Adipocyte (in vitro differentiated cells): ENCODE measurements around the gene CD36.

Experiments
- DNase-seq: peaks from one replicate; pipeline ENCODE4 v3.0.0-alpha.2; 2015; ENCODE audit warnings: low read depth
- H3K27me3 ChIP-seq: replicated peaks from 2 replicates; pipeline ENCODE4 v1.7.0; 2013; ENCODE audit warnings: mild to moderate bottlenecking, low read length, moderate library complexity; ENCODE audit not compliant: control insufficient read depth, insufficient read depth
- H3K36me3 ChIP-seq: 2 replicates; pipeline ENCODE4 v1.7.0; 2013; ENCODE audit warnings: low read length, mild to moderate bottlenecking, moderate library complexity; ENCODE audit not compliant: control insufficient read depth, insufficient read depth, severe bottlenecking
- H3K4me1 ChIP-seq: 2 replicates; pipeline ENCODE4 v1.7.0; 2013; ENCODE audit warnings: mild to moderate bottlenecking, low read length, moderate library complexity; ENCODE audit not compliant: control insufficient read depth, insufficient read depth
- H3K4me3 ChIP-seq: 2 replicates; pipeline ENCODE4 v1.7.0; 2013; ENCODE audit warnings: mild to moderate bottlenecking, low read length, moderate library complexity
- H3K9ac ChIP-seq: 2 replicates; pipeline ENCODE4 v1.7.0; 2013; ENCODE audit warnings: mild to moderate bottlenecking, low read length, moderate library complexity
- H3K9me3 ChIP-seq: 2 replicates; pipeline ENCODE4 v1.7.0; 2013; ENCODE audit warnings: mild to moderate bottlenecking, low read length, moderate library complexity; ENCODE audit not compliant: control insufficient read depth

CD36 gene

GRCh38 chr7:80608336-80608735 is 30.1 kb upstream of the CD36 start:
- Histone ChIP-seq H3K4me1 (peaks cover 31% of the 10 kb centered on the region), H3K9ac (no peak overlapping the region), H3K27me3 (no peaks in the 10 kb centered on the region), H3K9me3 (no peaks in the 10 kb centered on the region), H3K4me3 (no peak overlapping the region), H3K36me3 (no peaks in the 10 kb centered on the region)
- no peak for DNase-seq

GRCh38 chr7:80609751-80610150 is 28.7 kb upstream of the CD36 start:
- Histone ChIP-seq H3K27me3 (no peaks in the 10 kb centered on the region), H3K4me1 (peaks cover 40% of the 10 kb centered on the region), H3K36me3 (no peaks in the 10 kb centered on the region), H3K9me3 (no peaks in the 10 kb centered on the region), H3K4me3 (no peak overlapping the region), H3K9ac (no peak overlapping the region)
- no peak for DNase-seq

GRCh38 chr7:80611353-80611752 is 27.1 kb upstream of the CD36 start:
- no peaks in the 10 kb centered on the region for H3K9me3 ChIP-seq

GRCh38 chr7:80611779-80612178 is 26.7 kb upstream of the CD36 start:
- Histone ChIP-seq H3K4me1 (peaks cover 55% of the 10 kb centered on the region), H3K9me3 (no peaks in the 10 kb centered on the region), H3K9ac (peak overlapping the region; percentile 3), H3K36me3 (no peaks in the 10 kb centered on the region), H3K27me3 (no peaks in the 10 kb centered on the region), H3K4me3 (no peak overlapping the region)
- DNase-seq: peak; percentile 48

More at GRCh38 chr7:80611353-80611752, 27.1 kb upstream of the CD36 start:
- Histone ChIP-seq H3K27me3 (no peaks in the 10 kb centered on the region), H3K36me3 (no peaks in the 10 kb centered on the region), H3K4me1 (peaks cover 55% of the 10 kb centered on the region), H3K9ac (peak overlapping the region; percentile 3), H3K4me3 (no peak overlapping the region)
- DNase-seq: no peak

GRCh38 chr7:80612880-80613279 is 25.6 kb upstream of the CD36 start:
- no peak for DNase-seq
- peaks cover 55% of the 10 kb centered on the region for H3K4me1 ChIP-seq
- H3K27me3 ChIP-seq: no peaks in the 10 kb centered on the region
- no peaks in the 10 kb centered on the region for H3K36me3 ChIP-seq
- H3K9ac ChIP-seq: peak overlapping the region; percentile 78
- no peaks in the 10 kb centered on the region for H3K9me3 ChIP-seq
- H3K4me3 ChIP-seq: no peak overlapping the region

- DNase-seq: no peak
- Histone ChIP-seq H3K27me3 (no peaks in the 10 kb centered on the region), H3K4me1 (peaks cover 55% of the 10 kb centered on the region), H3K4me3 (no peak overlapping the region), H3K9me3 (peaks cover 2% of the 10 kb centered on the region), H3K9ac (peak overlapping the region; percentile 78), H3K36me3 (no peaks in the 10 kb centered on the region)
Observed at GRCh38 chr7:80613519-80613918, 24.9 kb upstream of the CD36 start.

GRCh38 chr7:80614851-80615271 is 23.6 kb upstream of the CD36 start:
- Histone ChIP-seq H3K27me3 (no peaks in the 10 kb centered on the region), H3K9ac (peak overlapping the region; percentile 78), H3K4me3 (peak overlapping the region; percentile 56), H3K36me3 (no peaks in the 10 kb centered on the region), H3K4me1 (peaks cover 51% of the 10 kb centered on the region), H3K9me3 (peaks cover 12% of the 10 kb centered on the region)
- no peak for DNase-seq

- peaks cover 47% of the 10 kb centered on the region for H3K4me1 ChIP-seq
- H3K9me3 ChIP-seq: peaks cover 12% of the 10 kb centered on the region
- H3K9ac ChIP-seq: no peak overlapping the region
- H3K4me3 ChIP-seq: no peak overlapping the region
- H3K36me3 ChIP-seq: no peaks in the 10 kb centered on the region
- H3K27me3 ChIP-seq: no peaks in the 10 kb centered on the region
- no peak for DNase-seq
Observed at GRCh38 chr7:80618096-80618495, 20.3 kb upstream of the CD36 start.

GRCh38 chr7:80619741-80620140 is 18.7 kb upstream of the CD36 start:
- H3K27me3 ChIP-seq: no peaks in the 10 kb centered on the region
- H3K9ac ChIP-seq: no peak overlapping the region
- H3K4me3 ChIP-seq: no peak overlapping the region
- no peak for DNase-seq
- peaks cover 42% of the 10 kb centered on the region for H3K4me1 ChIP-seq
- H3K9me3 ChIP-seq: peaks cover 12% of the 10 kb centered on the region
- H3K36me3 ChIP-seq: no peaks in the 10 kb centered on the region

- H3K9me3 ChIP-seq: peaks cover 12% of the 10 kb centered on the region
- no peaks in the 10 kb centered on the region for H3K27me3 ChIP-seq
- peak; percentile 55 for DNase-seq
- peak overlapping the region; percentile 50 for H3K9ac ChIP-seq
- no peaks in the 10 kb centered on the region for H3K36me3 ChIP-seq
- peak overlapping the region; percentile 63 for H3K4me3 ChIP-seq
- peaks cover 35% of the 10 kb centered on the region for H3K4me1 ChIP-seq
Observed at GRCh38 chr7:80622541-80622940, 15.9 kb upstream of the CD36 start.

GRCh38 chr7:80623503-80624252 is 14.8 kb upstream of the CD36 start:
- H3K27me3 ChIP-seq: no peaks in the 10 kb centered on the region
- peak; percentile 29 for DNase-seq
- no peak overlapping the region for H3K4me3 ChIP-seq
- H3K9me3 ChIP-seq: peaks cover 8% of the 10 kb centered on the region
- H3K9ac ChIP-seq: peak overlapping the region; percentile 53
- H3K36me3 ChIP-seq: no peaks in the 10 kb centered on the region
- H3K4me1 ChIP-seq: peaks cover 35% of the 10 kb centered on the region

- Histone ChIP-seq H3K9ac (no peak overlapping the region), H3K9me3 (no peaks in the 10 kb centered on the region), H3K27me3 (no peaks in the 10 kb centered on the region), H3K4me3 (no peak overlapping the region), H3K4me1 (peaks cover 35% of the 10 kb centered on the region), H3K36me3 (no peaks in the 10 kb centered on the region)
- DNase-seq: no peak
Observed at GRCh38 chr7:80624763-80625162, 13.7 kb upstream of the CD36 start.
